Body of pancreas (tissue), 4 donors: ENCODE measurements around the gene CSMD2.

Experiments used
- POLR2A ChIP-seq, 3 donors: fragments of 450-650 bp; IDR thresholded peaks; one replicate each; pipeline ENCODE4 v1.6.1; 2016; ENCODE audit warnings: antibody characterized with exemption in 3 of 3, mild to moderate bottlenecking in 2 of 3
- TF ChIP-seq, protein P1 (sequence below), 7 experiments: fragments of 450-650 bp in 4 of 7; fragments of 200-600 bp in 3 of 7; sonication (generic) in 3 of 7; IDR thresholded peaks; one replicate each; pipeline ENCODE4 v1.5.1; 2016 to 2019; ENCODE audit warnings: antibody characterized with exemption in 7 of 7

DNA sequence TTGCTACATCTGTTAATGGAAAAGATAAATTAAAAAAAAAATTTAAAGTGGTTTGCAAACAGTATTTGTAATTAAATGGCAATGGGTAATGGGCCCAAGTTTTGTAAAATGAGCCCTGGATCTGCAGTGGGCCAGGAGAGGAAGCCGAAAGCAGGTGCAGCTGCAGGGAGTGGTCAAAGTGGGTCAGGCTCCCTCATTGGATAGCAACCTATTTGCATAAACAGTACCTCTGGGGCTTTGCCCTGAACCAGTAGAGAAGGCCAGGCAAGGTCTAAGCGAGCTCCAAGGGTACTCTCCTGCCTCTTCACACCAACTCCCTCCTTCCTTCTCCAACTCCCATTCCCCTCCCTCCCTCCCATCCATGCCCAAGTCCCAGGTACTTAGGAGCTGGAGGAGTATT is 162.2 kb downstream of the CSMD2 start:
- no peak for TF ChIP-seq POLR2A (IDR thresholded peaks at IDR 0.05)
- TF ChIP-seq, protein P1, sequence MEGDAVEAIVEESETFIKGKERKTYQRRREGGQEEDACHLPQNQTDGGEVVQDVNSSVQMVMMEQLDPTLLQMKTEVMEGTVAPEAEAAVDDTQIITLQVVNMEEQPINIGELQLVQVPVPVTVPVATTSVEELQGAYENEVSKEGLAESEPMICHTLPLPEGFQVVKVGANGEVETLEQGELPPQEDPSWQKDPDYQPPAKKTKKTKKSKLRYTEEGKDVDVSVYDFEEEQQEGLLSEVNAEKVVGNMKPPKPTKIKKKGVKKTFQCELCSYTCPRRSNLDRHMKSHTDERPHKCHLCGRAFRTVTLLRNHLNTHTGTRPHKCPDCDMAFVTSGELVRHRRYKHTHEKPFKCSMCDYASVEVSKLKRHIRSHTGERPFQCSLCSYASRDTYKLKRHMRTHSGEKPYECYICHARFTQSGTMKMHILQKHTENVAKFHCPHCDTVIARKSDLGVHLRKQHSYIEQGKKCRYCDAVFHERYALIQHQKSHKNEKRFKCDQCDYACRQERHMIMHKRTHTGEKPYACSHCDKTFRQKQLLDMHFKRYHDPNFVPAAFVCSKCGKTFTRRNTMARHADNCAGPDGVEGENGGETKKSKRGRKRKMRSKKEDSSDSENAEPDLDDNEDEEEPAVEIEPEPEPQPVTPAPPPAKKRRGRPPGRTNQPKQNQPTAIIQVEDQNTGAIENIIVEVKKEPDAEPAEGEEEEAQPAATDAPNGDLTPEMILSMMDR (IDR thresholded peaks at IDR 0.05), result no peak
